DOHH2 (cell line): ENCODE data around the gene MGAT5.

Experiments
- EZH2phosphoT487 ChIP-seq: fragments of 200-600 bp; sonication (generic); IDR thresholded peaks from 2 replicates; pipeline ENCODE4 v1.6.1; 2017; ENCODE audit warnings: borderline replicate concordance, mild to moderate bottlenecking, antibody characterized with exemption, low read length, moderate library complexity, mixed read lengths
- TF ChIP-seq, protein P1 (sequence below): fragments of 200-600 bp; sonication (generic); IDR thresholded peaks from one replicate; pipeline ENCODE4 v1.5.1; 2014; ENCODE audit warnings: antibody characterized with exemption, mild to moderate bottlenecking, low read depth, low read length; ENCODE audit not compliant: poor library complexity, severe bottlenecking

DNA sequence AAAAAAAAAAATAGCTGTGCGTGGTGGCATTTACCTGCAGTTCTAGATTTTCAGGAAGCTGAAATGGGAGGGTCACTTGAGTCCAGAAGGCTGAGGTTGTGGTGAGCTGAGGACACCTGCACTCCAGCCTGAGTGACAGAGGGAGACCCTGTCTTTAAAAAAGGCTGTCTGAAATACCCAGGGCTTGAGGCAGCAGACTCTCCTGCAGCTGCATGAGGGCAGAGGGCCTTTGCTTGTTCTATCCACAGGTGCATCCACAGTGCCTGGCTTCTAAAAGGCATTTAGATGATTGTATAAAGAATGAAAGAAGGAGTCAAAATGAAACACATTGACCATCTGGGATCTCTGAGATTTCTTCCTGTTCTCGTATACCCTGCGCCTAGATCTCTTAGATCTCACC lies 152.9 kb downstream of the MGAT5 start:
- TF ChIP-seq, protein P1, sequence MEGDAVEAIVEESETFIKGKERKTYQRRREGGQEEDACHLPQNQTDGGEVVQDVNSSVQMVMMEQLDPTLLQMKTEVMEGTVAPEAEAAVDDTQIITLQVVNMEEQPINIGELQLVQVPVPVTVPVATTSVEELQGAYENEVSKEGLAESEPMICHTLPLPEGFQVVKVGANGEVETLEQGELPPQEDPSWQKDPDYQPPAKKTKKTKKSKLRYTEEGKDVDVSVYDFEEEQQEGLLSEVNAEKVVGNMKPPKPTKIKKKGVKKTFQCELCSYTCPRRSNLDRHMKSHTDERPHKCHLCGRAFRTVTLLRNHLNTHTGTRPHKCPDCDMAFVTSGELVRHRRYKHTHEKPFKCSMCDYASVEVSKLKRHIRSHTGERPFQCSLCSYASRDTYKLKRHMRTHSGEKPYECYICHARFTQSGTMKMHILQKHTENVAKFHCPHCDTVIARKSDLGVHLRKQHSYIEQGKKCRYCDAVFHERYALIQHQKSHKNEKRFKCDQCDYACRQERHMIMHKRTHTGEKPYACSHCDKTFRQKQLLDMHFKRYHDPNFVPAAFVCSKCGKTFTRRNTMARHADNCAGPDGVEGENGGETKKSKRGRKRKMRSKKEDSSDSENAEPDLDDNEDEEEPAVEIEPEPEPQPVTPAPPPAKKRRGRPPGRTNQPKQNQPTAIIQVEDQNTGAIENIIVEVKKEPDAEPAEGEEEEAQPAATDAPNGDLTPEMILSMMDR, result no peak
- no peak for TF ChIP-seq EZH2phosphoT487
